Breast epithelium (tissue), 3 donors: ENCODE results near the gene ROR2.

ENCODE experiments used
- POLR2A ChIP-seq: fragments of 450-650 bp; IDR thresholded peaks from one replicate; pipeline ENCODE4 v1.6.1; 2016; ENCODE audit warnings: antibody characterized with exemption, mild to moderate bottlenecking, moderate library complexity
- POLR2AphosphoS5 ChIP-seq, 3 donors: sonication (generic); formaldehyde crosslinking; IDR thresholded peaks; one replicate each; pipeline ENCODE4 v1.6.1; 2017; ENCODE audit warnings: antibody characterized with exemption in 3 of 3
- TF ChIP-seq, protein P1 (sequence below), 3 donors: fragments of 450-650 bp; IDR thresholded peaks; one replicate each; pipeline ENCODE4 v1.5.1; 2016 to 2017; ENCODE audit warnings: antibody characterized with exemption in 3 of 3, mild to moderate bottlenecking in 3 of 3, moderate library complexity in 3 of 3

DNA sequence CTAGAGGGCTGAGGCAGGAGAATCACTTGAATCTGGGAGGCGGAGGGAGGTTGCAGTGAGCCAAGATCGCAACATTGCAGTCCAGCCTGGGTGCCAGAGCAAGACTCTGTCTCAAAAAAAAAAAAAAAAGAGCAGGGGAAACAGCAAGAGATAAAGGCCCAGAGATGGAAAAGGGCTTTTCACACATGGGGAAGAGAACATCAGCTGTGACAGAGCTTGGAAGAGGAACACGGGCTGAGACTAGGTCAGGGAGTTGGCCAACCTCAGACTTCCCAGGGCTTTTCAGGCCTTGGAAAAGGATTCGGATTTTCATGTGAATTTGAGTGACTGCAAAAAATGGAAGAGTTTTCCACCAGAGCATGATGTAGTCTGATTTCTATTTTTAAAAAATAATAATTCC is 294.4 kb downstream of the ROR2 start:
- TF ChIP-seq, protein P1, sequence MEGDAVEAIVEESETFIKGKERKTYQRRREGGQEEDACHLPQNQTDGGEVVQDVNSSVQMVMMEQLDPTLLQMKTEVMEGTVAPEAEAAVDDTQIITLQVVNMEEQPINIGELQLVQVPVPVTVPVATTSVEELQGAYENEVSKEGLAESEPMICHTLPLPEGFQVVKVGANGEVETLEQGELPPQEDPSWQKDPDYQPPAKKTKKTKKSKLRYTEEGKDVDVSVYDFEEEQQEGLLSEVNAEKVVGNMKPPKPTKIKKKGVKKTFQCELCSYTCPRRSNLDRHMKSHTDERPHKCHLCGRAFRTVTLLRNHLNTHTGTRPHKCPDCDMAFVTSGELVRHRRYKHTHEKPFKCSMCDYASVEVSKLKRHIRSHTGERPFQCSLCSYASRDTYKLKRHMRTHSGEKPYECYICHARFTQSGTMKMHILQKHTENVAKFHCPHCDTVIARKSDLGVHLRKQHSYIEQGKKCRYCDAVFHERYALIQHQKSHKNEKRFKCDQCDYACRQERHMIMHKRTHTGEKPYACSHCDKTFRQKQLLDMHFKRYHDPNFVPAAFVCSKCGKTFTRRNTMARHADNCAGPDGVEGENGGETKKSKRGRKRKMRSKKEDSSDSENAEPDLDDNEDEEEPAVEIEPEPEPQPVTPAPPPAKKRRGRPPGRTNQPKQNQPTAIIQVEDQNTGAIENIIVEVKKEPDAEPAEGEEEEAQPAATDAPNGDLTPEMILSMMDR (IDR thresholded peaks at IDR 0.05) = no peak
- TF ChIP-seq POLR2A (no peak), POLR2AphosphoS5 (IDR thresholded peaks at IDR 0.05) (no peak)
